Neural crest cell (in vitro differentiated cells): ENCODE data around the gene ZNF507. TPM values are rescaled to one million over a fixed set of nuclear protein-coding genes. Genes with fewer than 3 reads are reported as not detected.
A peak's percentile ranks its signal among the peaks of the same experiment; 100 is the strongest.

Experiments
- DNase-seq: peaks from one replicate; pipeline ENCODE4 v3.0.0; 2021; ENCODE audit warnings: low read depth, mixed read lengths, low spot score
- H3K27ac Mint-ChIP-seq: one replicate; pipeline ENCODE4 v1.8.0; 2021; ENCODE audit warnings: mild to moderate bottlenecking, mixed read lengths; ENCODE audit not compliant: unreplicated experiment
- H3K27me3 Mint-ChIP-seq: 2 replicates; pipeline ENCODE4 v1.8.0; 2021; ENCODE audit warnings: low read depth, mild to moderate bottlenecking, mixed read lengths
- H3K36me3 Mint-ChIP-seq: 2 replicates; pipeline ENCODE4 v1.8.0; 2021; ENCODE audit warnings: low read depth, mild to moderate bottlenecking, mixed read lengths
- H3K4me1 Mint-ChIP-seq: 2 replicates; pipeline ENCODE4 v1.8.0; 2021; ENCODE audit warnings: mixed read lengths
- H3K4me3 Mint-ChIP-seq: one replicate; pipeline ENCODE4 v1.8.0; 2021; ENCODE audit warnings: mild to moderate bottlenecking, mixed read lengths
- H3K9me3 Mint-ChIP-seq: 2 replicates; pipeline ENCODE4 v1.8.0; 2021; ENCODE audit warnings: mixed read lengths
- CTCF ChIP-seq: fragments of 200-600 bp; sonication (generic); conservative IDR thresholded peaks from 2 replicates; pipeline ENCODE4 v1.5.0; 2021; ENCODE audit warnings: antibody characterized with exemption, mild to moderate bottlenecking
- total RNA-seq: library from RNA; stranded (reverse); gene quantifications from 2 replicates; pipeline ENCODE4 v1.2.1, GENCODE V29; 2021

ZNF507 gene
- total RNA-seq, 1 donor from 2014 or later, result 33.8 TPM

DNA sequence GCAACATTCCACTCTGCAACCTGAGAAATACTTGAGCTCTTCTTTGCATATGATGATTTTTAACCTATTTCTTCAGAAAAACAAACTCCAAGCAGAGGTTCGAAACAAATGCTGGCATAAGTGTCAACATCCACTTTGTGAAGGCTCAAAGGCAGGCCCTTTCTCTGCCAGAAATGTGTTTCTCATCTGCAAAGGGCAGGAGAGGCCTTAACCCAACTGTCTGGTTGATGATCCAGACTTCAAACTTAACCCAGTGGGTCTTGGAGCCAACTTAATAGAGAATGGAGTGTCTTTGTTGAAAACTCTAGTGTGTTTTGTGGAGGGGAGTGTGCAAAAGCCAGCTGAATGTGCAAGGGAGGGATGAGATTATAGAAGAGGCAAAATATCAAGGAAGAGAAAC lies 28.3 kb upstream of the ZNF507 start:
- H3K27me3 Mint-ChIP-seq, result no peaks in the 10 kb centered on the region
- no peak overlapping the region for H3K4me3 Mint-ChIP-seq
- peaks cover 38% of the 10 kb centered on the region for H3K4me1 Mint-ChIP-seq
- H3K9me3 Mint-ChIP-seq, result no peaks in the 10 kb centered on the region
- no peak for TF ChIP-seq CTCF
- H3K36me3 Mint-ChIP-seq, result no peaks in the 10 kb centered on the region
- no peak overlapping the region for H3K27ac Mint-ChIP-seq
- no peak for DNase-seq

DNA sequence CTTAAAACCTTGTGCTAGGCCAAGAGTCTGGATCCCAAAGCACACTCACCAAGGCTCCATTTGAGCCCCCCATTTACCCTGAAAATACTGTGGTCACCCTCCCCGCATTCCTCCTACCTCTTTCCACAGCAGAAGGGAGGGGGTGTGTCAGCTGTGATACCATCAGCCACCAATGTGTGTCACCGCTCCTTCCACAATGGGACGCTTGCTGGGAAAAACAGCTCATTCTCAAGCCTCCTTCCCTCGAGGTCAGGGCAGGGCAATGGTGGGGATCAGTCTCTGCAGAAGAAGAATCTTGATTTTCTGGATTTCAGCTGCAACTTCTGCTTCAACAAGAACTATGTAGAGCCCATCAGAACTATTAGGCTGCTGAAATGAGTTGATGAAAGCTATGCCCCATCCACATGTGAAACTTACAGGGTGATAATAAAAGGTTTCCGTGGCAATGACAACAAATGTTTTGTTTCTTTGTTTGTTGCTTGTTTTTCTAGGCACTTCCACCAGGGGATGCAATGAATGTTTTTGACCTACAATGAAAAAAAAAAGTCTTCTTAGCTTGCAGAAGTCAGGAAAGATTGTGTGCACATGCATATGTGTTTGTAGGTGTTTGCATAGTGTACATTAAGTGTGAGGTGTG lies 26.4 kb upstream of the ZNF507 start:
- Mint-ChIP-seq H3K4me3 (no peak overlapping the region), H3K9me3 (no peaks in the 10 kb centered on the region), H3K27me3 (no peaks in the 10 kb centered on the region), H3K36me3 (no peaks in the 10 kb centered on the region), H3K4me1 (peaks cover 35% of the 10 kb centered on the region), H3K27ac (peak overlapping the region; percentile 87)
- DNase-seq, result peak; percentile 35
- TF ChIP-seq CTCF, result peak; percentile 51

DNA sequence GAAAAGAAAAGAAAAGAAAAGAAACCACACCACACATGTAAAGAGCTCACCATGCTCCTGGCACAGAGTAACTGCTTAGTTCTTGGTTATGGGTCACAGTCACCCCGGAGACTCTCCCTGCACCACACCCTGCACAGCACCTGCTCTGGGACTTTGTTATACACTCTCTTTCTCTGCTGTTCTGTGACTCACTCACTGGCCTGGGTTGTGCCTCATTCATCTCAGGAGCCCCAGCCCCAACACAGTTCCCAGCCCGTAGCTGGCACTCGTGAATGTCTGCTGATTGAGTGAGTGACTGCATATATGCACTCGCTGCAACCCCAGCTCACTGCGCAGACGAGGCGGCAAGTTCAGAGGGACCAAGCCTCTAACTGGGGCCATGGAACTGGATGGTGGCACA lies 22.9 kb upstream of the ZNF507 start:
- Mint-ChIP-seq H3K4me1 (peaks cover 28% of the 10 kb centered on the region), H3K27me3 (no peaks in the 10 kb centered on the region), H3K9me3 (no peaks in the 10 kb centered on the region), H3K36me3 (no peaks in the 10 kb centered on the region), H3K4me3 (no peak overlapping the region), H3K27ac (no peak overlapping the region)
- TF ChIP-seq CTCF, result no peak
- no peak for DNase-seq

GRCh38 chr19:32324631-32325285 lies 20.7 kb upstream of the ZNF507 start:
- no peak overlapping the region for H3K27ac Mint-ChIP-seq
- H3K4me1 Mint-ChIP-seq, result peaks cover 17% of the 10 kb centered on the region
- no peak for TF ChIP-seq CTCF
- no peaks in the 10 kb centered on the region for H3K27me3 Mint-ChIP-seq
- H3K9me3 Mint-ChIP-seq, result no peaks in the 10 kb centered on the region
- no peak overlapping the region for H3K4me3 Mint-ChIP-seq
- DNase-seq, result no peak
- no peaks in the 10 kb centered on the region for H3K36me3 Mint-ChIP-seq

- no peak overlapping the region for H3K4me3 Mint-ChIP-seq
- TF ChIP-seq CTCF, result no peak
- H3K27me3 Mint-ChIP-seq, result peaks cover 5% of the 10 kb centered on the region
- H3K36me3 Mint-ChIP-seq, result no peaks in the 10 kb centered on the region
- H3K27ac Mint-ChIP-seq, result peak overlapping the region; percentile 35
- DNase-seq, result no peak
- peaks cover 15% of the 10 kb centered on the region for H3K4me1 Mint-ChIP-seq
- no peaks in the 10 kb centered on the region for H3K9me3 Mint-ChIP-seq
Measured at GRCh38 chr19:32330213-32330857, 15.1 kb upstream of the ZNF507 start.
